IMR-90 (cell line): ENCODE measurements around the gene TBC1D24. TPM values are rescaled to one million over a fixed set of nuclear protein-coding genes. Genes with fewer than 3 reads are reported as not detected.

Experiments
- FOS ChIP-seq: fragments of 150-350 bp; IDR thresholded peaks from 2 replicates; pipeline ENCODE4 v1.6.1; 2016; ENCODE audit warnings: low read depth, low read length
- RFX5 ChIP-seq: IDR thresholded peaks from 2 replicates; pipeline ENCODE4 v1.8.0; 2012; ENCODE audit warnings: low read depth, mild to moderate bottlenecking, low read length, moderate library complexity
- polyA plus RNA-seq, 3 experiments: library from polyadenylated mRNA; depleted of rRNA; stranded (reverse); fragments of >200 nt; gene quantifications; 2 replicates each; pipeline ENCODE4 v1.2.3, GENCODE V29; 2012; ENCODE audit warnings: low replicate concordance in 1 of 3
- total RNA-seq: library from RNA; depleted of rRNA; stranded (reverse); fragments of >200 nt; gene quantifications from 2 replicates; pipeline ENCODE4 v1.2.3, GENCODE V29; 2012
- TF ChIP-seq, protein P1 (sequence below): conservative IDR thresholded peaks from 2 replicates; pipeline ENCODE4 v1.5.1; 2012; ENCODE audit warnings: mild to moderate bottlenecking, low read depth, low read length, improper control_type of control experiment

Gene TBC1D24
- total and polyA plus RNA-seq, 2 of the 4 experiments (the other 2 are of a cell fraction), result 7.5 to 13.4 TPM

GRCh38 chr16:2466667-2467527 is 8.0 kb upstream of the TBC1D24 start (continued):
- TF ChIP-seq, protein P1, sequence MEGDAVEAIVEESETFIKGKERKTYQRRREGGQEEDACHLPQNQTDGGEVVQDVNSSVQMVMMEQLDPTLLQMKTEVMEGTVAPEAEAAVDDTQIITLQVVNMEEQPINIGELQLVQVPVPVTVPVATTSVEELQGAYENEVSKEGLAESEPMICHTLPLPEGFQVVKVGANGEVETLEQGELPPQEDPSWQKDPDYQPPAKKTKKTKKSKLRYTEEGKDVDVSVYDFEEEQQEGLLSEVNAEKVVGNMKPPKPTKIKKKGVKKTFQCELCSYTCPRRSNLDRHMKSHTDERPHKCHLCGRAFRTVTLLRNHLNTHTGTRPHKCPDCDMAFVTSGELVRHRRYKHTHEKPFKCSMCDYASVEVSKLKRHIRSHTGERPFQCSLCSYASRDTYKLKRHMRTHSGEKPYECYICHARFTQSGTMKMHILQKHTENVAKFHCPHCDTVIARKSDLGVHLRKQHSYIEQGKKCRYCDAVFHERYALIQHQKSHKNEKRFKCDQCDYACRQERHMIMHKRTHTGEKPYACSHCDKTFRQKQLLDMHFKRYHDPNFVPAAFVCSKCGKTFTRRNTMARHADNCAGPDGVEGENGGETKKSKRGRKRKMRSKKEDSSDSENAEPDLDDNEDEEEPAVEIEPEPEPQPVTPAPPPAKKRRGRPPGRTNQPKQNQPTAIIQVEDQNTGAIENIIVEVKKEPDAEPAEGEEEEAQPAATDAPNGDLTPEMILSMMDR, result no peak
- TF ChIP-seq FOS, result no peak
- TF ChIP-seq RFX5, result no peak
